Ovary (tissue), 9 donors: ENCODE results near the gene RETREG3. TPM values are rescaled to one million over a fixed set of nuclear protein-coding genes. Genes with fewer than 3 reads are reported as not detected.
"Not testable (repeated sequence)": the region's sequence is repeated elsewhere in the genome, so short reads cannot be mapped to it uniquely, and the experiment has no call there.

Experiments used
- DNase-seq, 5 donors: peaks; one replicate each; pipeline ENCODE4 v3.0.0-alpha.2; 2019 to 2020
- H3K27ac ChIP-seq, 2 donors: fragments of 200-600 bp; one replicate each; pipeline versions ENCODE4 v1.5.1 to v1.8.0; 2019 to 2022
- H3K27me3 ChIP-seq: fragments of 200-600 bp; one replicate; pipeline ENCODE4 v1.8.0; 2022
- H3K36me3 ChIP-seq: fragments of 200-600 bp; sonication (generic); one replicate; pipeline ENCODE4 v1.5.1; 2019
- H3K4me1 ChIP-seq: one replicate; pipeline ENCODE4 v1.8.1; 2013; ENCODE audit warnings: mild to moderate bottlenecking, moderate library complexity; ENCODE audit not compliant: insufficient read depth
- H3K4me3 ChIP-seq: fragments of 200-600 bp; sonication (generic); one replicate; pipeline ENCODE4 v1.5.1; 2017
- H3K9me3 ChIP-seq, 2 donors: fragments of 200-600 bp in 1 of 2; sonication (generic) in 1 of 2; one replicate each; pipeline versions ENCODE4 v1.5.1 to v1.8.1; 2013 to 2019; ENCODE audit warnings: mild to moderate bottlenecking in 1 of 2, moderate library complexity in 1 of 2
- CTCF ChIP-seq, 3 donors: fragments of 450-650 bp in 2 of 3; fragments of 200-600 bp in 1 of 3; IDR thresholded peaks; one replicate each; pipeline versions ENCODE4 v1.5.1 to v1.8.0; 2016 to 2022; ENCODE audit warnings: antibody characterized with exemption in 3 of 3, mild to moderate bottlenecking in 1 of 3
- EP300 ChIP-seq: sonication (generic); formaldehyde crosslinking; IDR thresholded peaks from one replicate; pipeline ENCODE4 v1.6.1; 2017; ENCODE audit warnings: antibody characterized with exemption
- POLR2A ChIP-seq: fragments of 450-650 bp; IDR thresholded peaks from one replicate; pipeline ENCODE4 v1.6.1; 2017; ENCODE audit warnings: antibody characterized with exemption, mild to moderate bottlenecking, moderate library complexity
- WGBS, 3 donors: extraction: QIAGEN DNeasy Blood & Tissue Kit in 1 of 3; methylation state at CpG; one replicate each; pipeline versions ENCODE4 v1.1.5 to v1.1.7; 2013 to 2017; 5-methylcytosine and 5-hydroxymethylcytosine counted together
- intact Hi-C, 4 donors: fragments of 100-400 bp; cut with DNase I; formaldehyde crosslinking; loops; one replicate each; pipeline versions ENCODE4 v1.11.0 to v1.15.1; 2022 to 2023
- polyA plus RNA-seq, 2 donors: library from polyadenylated mRNA; stranded (reverse); fragments of 200-250 nt in 1 of 2; fragments of 350-450 nt in 1 of 2; fragmentation: Illumina TruSeq in 1 of 2; extraction: RNeasy Lipid Tissue Mini Kit (QIAGEN cat#74804) in 1 of 2; gene quantifications; one replicate each; pipeline ENCODE4 v1.2.3, GENCODE V29; 2013 to 2014
- total RNA-seq, 7 donors: library from RNA; depleted of rRNA in 2 of 7; stranded (reverse); fragments of >200 nt in 2 of 7; fragmentation: NEBNext Ultra II Directional in 3 of 7; extraction: Animal tissue kit (Norgen Biotek cat#: 25700) in 3 of 7; gene quantifications; one replicate each; pipeline versions ENCODE4 v1.1.0 to v1.2.4, GENCODE V29; 2016 to 2023
- donor health status: DM: no; HTN: no; CAD: no; lungs with moderate emphysema.
- donor health status: DM: no; HTN: no; CAD: no.
- donor health status: Bipolar disorder and iron deficiency.
- donor health status: DM: yes; HTN: yes; CAD: no.
- donor health status: DM: no; HTN: no; CAD: no.
- donor health status: DM: yes; HTN: yes; CAD: no.

Gene RETREG3
- total and polyA plus RNA-seq, 9 donors: 25.8 to 63.0 (median 46.4) TPM

GRCh38 chr17:42544874-42545283 lies 64.3 kb downstream of the RETREG3 start:
- no peak overlapping the region for H3K4me3 ChIP-seq
- H3K36me3 ChIP-seq: no peaks in the 10 kb centered on the region
- TF ChIP-seq CTCF (IDR thresholded peaks at IDR 0.05) (no peak), POLR2A (no peak), EP300 (no peak)
- no peaks in the 10 kb centered on the region for H3K9me3 ChIP-seq
- no peak overlapping the region for H3K27ac ChIP-seq
- H3K27me3 ChIP-seq: no peaks in the 10 kb centered on the region
- WGBS, 3 donors: 68 to 73% (median 69%) methylated on average over 8 of the region's 8 CpGs
- DNase-seq: no peak
- H3K4me1 ChIP-seq: peaks cover 16% of the 10 kb centered on the region
- intact Hi-C loops: no loop called here

GRCh38 chr17:42543190-42544079 lies 65.7 kb downstream of the RETREG3 start:
- H3K27me3 ChIP-seq: no peaks in the 10 kb centered on the region
- no peak for DNase-seq
- H3K4me3 ChIP-seq: no peak overlapping the region
- H3K27ac ChIP-seq: no peak overlapping the region
- H3K36me3 ChIP-seq: no peaks in the 10 kb centered on the region
- no peaks in the 10 kb centered on the region for H3K9me3 ChIP-seq
- WGBS, 3 donors: 77 to 89% (median 81%) methylated on average over 39 of the region's 39 CpGs
- peaks cover 14% of the 10 kb centered on the region for H3K4me1 ChIP-seq
- intact Hi-C loops: no loop called here
- TF ChIP-seq EP300 (no peak), POLR2A (no peak)

GRCh38 chr17:42541041-42541833 lies 67.9 kb downstream of the RETREG3 start:
- WGBS, 3 donors: 75 to 79% (median 76%) methylated on average over 17 of the region's 17 CpGs

GRCh38 chr17:42540558-42540957 lies 68.6 kb downstream of the RETREG3 start:
- H3K36me3 ChIP-seq, H3K4me3 ChIP-seq, DNase-seq, H3K27ac ChIP-seq, H3K4me1 ChIP-seq, intact Hi-C loops, H3K27me3 ChIP-seq, H3K9me3 ChIP-seq: not testable (repeated sequence)
- 78 to 84% (median 83%) methylated on average over 4 of the region's 4 CpGs for WGBS, 3 donors

More at GRCh38 chr17:42541041-42541833, 67.9 kb downstream of the RETREG3 start:
- Histone ChIP-seq H3K4me1 (peaks cover 5% of the 10 kb centered on the region), H3K27ac (no peak overlapping the region), H3K36me3 (no peaks in the 10 kb centered on the region), H3K27me3 (no peaks in the 10 kb centered on the region), H3K4me3 (no peak overlapping the region), H3K9me3 (no peaks in the 10 kb centered on the region)
- no peak for DNase-seq
- intact Hi-C loops: no loop called here
- no peak for TF ChIP-seq CTCF (IDR thresholded peaks at IDR 0.05)
- no peak for TF ChIP-seq POLR2A
- TF ChIP-seq EP300: no peak

- Histone ChIP-seq H3K4me3 (no peak overlapping the region), H3K36me3 (no peaks in the 10 kb centered on the region), H3K27ac (no peak overlapping the region), H3K27me3 (no peaks in the 10 kb centered on the region), H3K4me1 (peaks cover 8% of the 10 kb centered on the region), H3K9me3 (no peaks in the 10 kb centered on the region)
- 92 to 94% (median 93%) methylated on average over 14 of the region's 14 CpGs for WGBS, 3 donors
- intact Hi-C loops: no loop called here
- TF ChIP-seq POLR2A (no peak), CTCF (IDR thresholded peaks at IDR 0.05) (no peak), EP300 (no peak)
- no peak for DNase-seq
These were observed 70.7 kb downstream of the RETREG3 start for GRCh38 chr17:42538482-42538881.
